Duodenal mucosa (tissue), 2 donors: ENCODE results near the gene TOMM7.
"Not testable (repeated sequence)": the region's sequence is repeated elsewhere in the genome, so short reads cannot be mapped to it uniquely, and the experiment has no call there.

Source experiments
- H3K27ac ChIP-seq: one replicate; pipeline ENCODE4 v1.7.0; 2013; ENCODE audit warnings: low read depth, low read length
- H3K27me3 ChIP-seq, 2 donors: one replicate each; pipeline ENCODE4 v1.7.0; 2013; ENCODE audit warnings: low read length in 2 of 2, control low read depth in 1 of 2; ENCODE audit not compliant: insufficient read depth in 2 of 2, control insufficient read depth in 1 of 2
- H3K36me3 ChIP-seq, 2 donors: one replicate each; pipeline ENCODE4 v1.7.0; 2013; ENCODE audit warnings: low read length in 2 of 2, control low read depth in 1 of 2; ENCODE audit not compliant: insufficient read depth in 2 of 2, control insufficient read depth in 1 of 2
- H3K4me1 ChIP-seq, 2 donors: one replicate each; pipeline ENCODE4 v1.7.0; 2013; ENCODE audit warnings: low read length in 2 of 2, control low read depth in 1 of 2; ENCODE audit not compliant: insufficient read depth in 2 of 2, control insufficient read depth in 1 of 2
- H3K4me3 ChIP-seq, 2 donors: one replicate each; pipeline ENCODE4 v1.7.0; 2013; ENCODE audit warnings: low read length in 2 of 2, low read depth in 1 of 2
- H3K9ac ChIP-seq, 2 donors: one replicate each; pipeline ENCODE4 v1.7.0; 2013; ENCODE audit warnings: low read length in 2 of 2, low read depth in 1 of 2
- H3K9me3 ChIP-seq, 2 donors: one replicate each; pipeline ENCODE4 v1.7.0; 2013; ENCODE audit warnings: low read length in 2 of 2, control low read depth in 1 of 2; ENCODE audit not compliant: control insufficient read depth in 1 of 2

TOMM7 gene

GRCh38 chr7:22854158-22855048 lies 31.8 kb upstream of the TOMM7 start:
- Histone ChIP-seq H3K27me3 (no peaks in the 10 kb centered on the region), H3K9ac (peak overlapping the region; percentile 78 to 84), H3K9me3 (no peaks in the 10 kb centered on the region), H3K4me1 (peaks cover 3 to 13% of the 10 kb centered on the region in 2 donors), H3K27ac (peak overlapping the region; percentile 81), H3K4me3 (peak overlapping the region; percentile 84 to 88), H3K36me3 (peaks cover 0 to 7% of the 10 kb centered on the region in 2 donors)

GRCh38 chr7:22853674-22854157 lies 31.1 kb upstream of the TOMM7 start:
- H3K27ac ChIP-seq = no peak overlapping the region
- H3K9me3 ChIP-seq = no peaks in the 10 kb centered on the region
- H3K27me3 ChIP-seq = no peaks in the 10 kb centered on the region
- H3K9ac ChIP-seq = peak overlapping the region in 1 of 2 donors; percentile 22
- H3K4me3 ChIP-seq = peak overlapping the region; percentile 84 to 88
- H3K36me3 ChIP-seq = peaks cover 0 to 5% of the 10 kb centered on the region in 2 donors
- H3K4me1 ChIP-seq = peaks cover 7 to 10% of the 10 kb centered on the region in 2 donors

GRCh38 chr7:22853138-22853537 lies 30.5 kb upstream of the TOMM7 start:
- Histone ChIP-seq H3K9me3 (no peaks in the 10 kb centered on the region), H3K27me3 (no peaks in the 10 kb centered on the region), H3K4me1 (peaks cover 7 to 10% of the 10 kb centered on the region in 2 donors), H3K9ac (peak overlapping the region in 1 of 2 donors; percentile 22), H3K27ac (no peak overlapping the region), H3K36me3 (no peaks in the 10 kb centered on the region), H3K4me3 (peak overlapping the region in 1 of 2 donors; percentile 84)

GRCh38 chr7:22851145-22851544 lies 28.5 kb upstream of the TOMM7 start:
- H3K9ac ChIP-seq = no peak overlapping the region
- no peak overlapping the region for H3K27ac ChIP-seq
- H3K36me3 ChIP-seq = no peaks in the 10 kb centered on the region
- peaks cover 7 to 10% of the 10 kb centered on the region in 2 donors for H3K4me1 ChIP-seq
- no peaks in the 10 kb centered on the region for H3K27me3 ChIP-seq
- H3K9me3 ChIP-seq = no peaks in the 10 kb centered on the region
- H3K4me3 ChIP-seq = no peak overlapping the region

- not testable (repeated sequence) for H3K9me3 ChIP-seq, H3K4me3 ChIP-seq
These were observed 27.7 kb upstream of the TOMM7 start for GRCh38 chr7:22850394-22850793.

GRCh38 chr7:22849662-22850061 lies 27.0 kb upstream of the TOMM7 start:
- Histone ChIP-seq H3K9ac (no peak overlapping the region), H3K4me1 (peaks cover 2 to 7% of the 10 kb centered on the region in 2 donors), H3K27me3 (no peaks in the 10 kb centered on the region), H3K4me3 (no peak overlapping the region), H3K27ac (no peak overlapping the region), H3K9me3 (no peaks in the 10 kb centered on the region), H3K36me3 (no peaks in the 10 kb centered on the region)

More at GRCh38 chr7:22850394-22850793, 27.7 kb upstream of the TOMM7 start:
- not testable (repeated sequence) for H3K36me3 ChIP-seq, H3K27me3 ChIP-seq, H3K9ac ChIP-seq, H3K4me1 ChIP-seq, H3K27ac ChIP-seq

- Histone ChIP-seq H3K27me3 (no peaks in the 10 kb centered on the region), H3K27ac (no peak overlapping the region), H3K9ac (no peak overlapping the region), H3K36me3 (no peaks in the 10 kb centered on the region), H3K9me3 (no peaks in the 10 kb centered on the region), H3K4me1 (peaks cover 2 to 7% of the 10 kb centered on the region in 2 donors), H3K4me3 (no peak overlapping the region)
These were observed 26.5 kb upstream of the TOMM7 start for GRCh38 chr7:22849172-22849571.

- H3K9me3 ChIP-seq = no peaks in the 10 kb centered on the region
- H3K4me1 ChIP-seq = peaks cover 0 to 15% of the 10 kb centered on the region in 2 donors
- no peak overlapping the region for H3K4me3 ChIP-seq
- H3K27ac ChIP-seq = no peak overlapping the region
- H3K36me3 ChIP-seq = no peaks in the 10 kb centered on the region
- no peak overlapping the region for H3K9ac ChIP-seq
- H3K27me3 ChIP-seq = no peaks in the 10 kb centered on the region
These were observed 24.3 kb upstream of the TOMM7 start for GRCh38 chr7:22846961-22847360.

GRCh38 chr7:22845221-22845834 lies 22.7 kb upstream of the TOMM7 start:
- no peak overlapping the region for H3K9ac ChIP-seq
- H3K36me3 ChIP-seq = no peaks in the 10 kb centered on the region
- no peaks in the 10 kb centered on the region for H3K27me3 ChIP-seq
- H3K4me3 ChIP-seq = no peak overlapping the region
- H3K9me3 ChIP-seq = no peaks in the 10 kb centered on the region
- peaks cover 0 to 22% of the 10 kb centered on the region in 2 donors for H3K4me1 ChIP-seq
- H3K27ac ChIP-seq = no peak overlapping the region

- H3K9ac ChIP-seq = no peak overlapping the region
- H3K4me3 ChIP-seq = no peak overlapping the region
- no peaks in the 10 kb centered on the region for H3K27me3 ChIP-seq
- H3K27ac ChIP-seq = no peak overlapping the region
- no peaks in the 10 kb centered on the region for H3K9me3 ChIP-seq
- H3K4me1 ChIP-seq = peaks cover 0 to 16% of the 10 kb centered on the region in 2 donors
- H3K36me3 ChIP-seq = no peaks in the 10 kb centered on the region
These were observed 21.1 kb upstream of the TOMM7 start for GRCh38 chr7:22843681-22844309.
